HG02759 (cell line): ENCODE data around the gene MAP4K1.

ENCODE experiments used
- ATAC-seq: cut with Tn5 transposase; IDR thresholded peaks from one replicate; pipeline ENCODE4 v1.9.1; 2021; ENCODE audit warnings: mild to moderate bottlenecking, moderate library complexity; ENCODE audit not compliant: unreplicated experiment

MAP4K1 gene

DNA sequence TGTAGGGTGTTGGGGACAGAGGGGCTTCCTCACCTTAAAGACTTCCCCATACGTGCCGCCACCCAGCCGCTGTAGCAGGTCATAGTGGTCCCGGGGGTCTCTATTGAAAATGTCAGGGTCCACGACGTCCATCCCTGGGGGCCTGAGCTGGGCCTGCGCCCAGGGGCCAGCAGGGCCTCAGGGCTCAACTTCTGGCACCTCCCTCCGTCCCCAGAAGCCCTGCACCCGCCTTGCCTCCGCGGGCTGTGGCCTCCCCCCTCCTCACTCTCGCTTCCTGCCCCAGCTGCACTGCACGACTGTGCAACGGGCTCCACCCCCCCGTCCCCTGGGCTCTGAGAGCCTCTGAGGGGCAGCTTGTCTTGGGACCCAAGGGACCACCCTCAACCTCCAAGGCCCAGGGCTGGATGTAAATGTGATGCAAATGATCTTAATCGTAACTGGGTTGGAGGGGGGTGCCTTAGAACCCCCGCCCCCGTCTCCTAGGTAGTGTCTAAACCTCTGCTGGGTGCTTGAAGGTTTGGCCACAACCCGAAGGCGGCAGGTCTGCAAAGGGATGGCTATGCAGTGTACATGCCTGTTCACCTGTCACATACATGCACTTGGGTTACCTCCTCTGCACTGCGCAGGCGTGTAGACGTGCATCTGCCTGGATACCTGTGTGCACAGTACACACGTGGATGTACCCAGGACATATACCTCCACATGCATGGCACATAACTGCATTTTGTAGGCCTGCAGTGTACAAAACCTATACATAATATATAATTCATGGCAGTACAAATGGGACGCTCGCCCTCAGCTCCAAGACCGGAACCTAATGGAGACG, at the start of gene MAP4K1:
TSS of gene MAP4K1 (minus strand) at position 190 of the 826 bp plus-strand sequence. CDS start at position 132, 58 bp downstream.
- ATAC-seq, result peak; percentile 74

DNA sequence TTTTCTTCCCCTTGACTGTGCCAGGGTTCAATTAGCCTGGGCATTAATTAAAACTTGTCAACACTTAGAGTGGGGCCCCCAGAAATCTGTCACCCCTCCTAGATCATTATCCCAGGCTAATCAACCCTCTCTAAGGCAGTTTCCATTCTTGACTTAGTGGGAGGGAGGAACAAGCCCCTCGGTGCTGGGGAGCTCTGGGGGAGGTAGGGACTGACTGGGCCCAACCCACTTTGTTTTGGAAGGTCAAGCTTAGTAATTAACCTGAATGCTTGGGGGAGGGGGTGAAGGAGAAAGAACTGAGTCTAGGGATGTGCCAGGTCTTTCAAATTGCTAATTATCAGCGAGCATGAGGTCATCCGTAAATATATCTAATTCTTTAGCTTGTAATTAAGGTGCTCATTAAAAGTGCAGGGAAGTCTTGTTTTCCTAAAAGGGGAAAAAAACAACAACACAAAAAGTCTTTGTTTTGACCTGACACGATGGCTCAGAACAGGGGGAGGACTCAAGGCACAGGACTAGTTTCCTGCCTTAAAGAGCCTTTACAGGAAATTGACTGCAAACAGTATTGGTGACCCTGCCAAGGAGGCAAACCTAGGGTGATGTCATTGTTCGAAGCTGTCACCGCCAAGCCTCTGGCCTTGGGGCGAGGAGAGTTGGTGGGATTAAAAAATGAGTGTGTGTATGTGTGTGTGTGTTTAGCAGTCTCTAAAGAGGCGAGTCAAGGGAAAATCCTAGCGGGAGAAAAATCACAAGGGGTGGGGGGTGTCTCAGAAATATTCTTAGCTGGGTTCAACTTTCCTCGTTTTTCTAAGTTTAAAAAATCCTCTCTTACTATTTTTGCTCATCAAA, 49.1 kb upstream of the MAP4K1 start:
- ATAC-seq, result no peak

DNA sequence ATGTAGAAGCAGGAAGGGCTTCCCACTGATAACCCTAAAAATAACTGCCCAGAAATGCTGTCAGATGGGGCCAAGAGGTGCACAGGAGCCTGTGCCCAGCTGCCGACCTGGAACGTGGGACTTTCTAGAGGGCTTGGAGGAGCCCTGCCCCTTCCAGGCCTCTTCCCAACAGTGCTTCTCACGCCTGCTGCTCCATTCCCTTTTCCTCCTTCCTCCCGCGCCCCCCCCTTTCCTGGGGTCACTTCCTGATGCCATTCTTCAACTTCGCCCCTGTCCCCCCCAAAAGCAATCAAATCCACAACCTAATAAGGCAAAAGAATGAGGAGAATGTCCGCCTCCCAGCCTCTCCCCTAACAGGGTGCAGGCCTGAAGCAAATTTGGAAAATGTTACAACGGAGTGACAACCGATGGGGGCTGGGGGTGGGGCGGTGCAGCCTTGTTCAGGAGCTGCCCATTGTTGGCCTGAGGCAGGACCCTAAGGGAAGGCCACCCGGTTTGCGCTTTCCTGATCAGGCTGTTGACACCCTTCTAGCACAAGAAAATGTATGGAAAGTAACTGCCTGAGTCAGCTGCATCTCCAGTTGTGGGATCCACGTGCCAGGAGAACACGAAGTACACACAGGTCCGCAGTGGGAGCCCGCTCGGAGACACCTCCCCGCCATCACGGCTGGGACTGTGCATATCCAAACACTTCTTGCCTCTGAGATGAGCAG, 48.4 kb upstream of the MAP4K1 start:
- no peak for ATAC-seq

DNA sequence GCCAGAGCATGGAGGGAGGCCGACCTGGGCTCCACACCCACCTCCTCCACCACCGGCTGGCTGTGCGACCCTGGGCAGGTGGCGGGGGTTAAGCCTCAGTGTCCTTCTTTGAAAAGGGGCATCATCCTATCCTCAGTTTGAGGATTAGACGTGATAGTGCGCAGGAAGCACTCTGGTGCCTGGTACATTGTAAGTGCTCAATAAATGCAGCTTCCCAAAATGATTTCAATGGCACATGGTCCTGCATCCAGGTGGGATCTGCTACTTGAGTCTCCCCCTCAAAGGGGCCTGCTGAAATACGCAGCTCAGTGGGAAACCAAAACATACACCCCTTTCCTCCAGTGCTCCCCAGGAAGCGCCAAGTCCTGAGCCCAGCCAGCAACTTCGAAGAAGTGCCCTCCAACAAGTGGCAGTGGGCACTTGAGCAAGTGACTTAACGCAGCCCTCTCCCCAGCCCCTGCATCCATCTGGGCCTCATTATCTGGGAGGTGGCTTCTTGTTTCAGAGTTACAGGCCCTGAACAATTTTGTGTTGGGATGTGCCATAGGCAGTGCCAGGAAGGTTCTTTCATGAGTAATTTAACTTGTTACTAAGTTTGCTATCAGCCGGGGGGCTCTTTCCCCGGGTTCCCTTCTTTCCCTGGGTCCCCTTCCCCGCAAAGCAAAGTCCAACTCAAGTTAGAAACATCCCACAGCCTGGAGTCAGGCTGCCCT, 47.6 kb upstream of the MAP4K1 start:
- ATAC-seq, result no peak

DNA sequence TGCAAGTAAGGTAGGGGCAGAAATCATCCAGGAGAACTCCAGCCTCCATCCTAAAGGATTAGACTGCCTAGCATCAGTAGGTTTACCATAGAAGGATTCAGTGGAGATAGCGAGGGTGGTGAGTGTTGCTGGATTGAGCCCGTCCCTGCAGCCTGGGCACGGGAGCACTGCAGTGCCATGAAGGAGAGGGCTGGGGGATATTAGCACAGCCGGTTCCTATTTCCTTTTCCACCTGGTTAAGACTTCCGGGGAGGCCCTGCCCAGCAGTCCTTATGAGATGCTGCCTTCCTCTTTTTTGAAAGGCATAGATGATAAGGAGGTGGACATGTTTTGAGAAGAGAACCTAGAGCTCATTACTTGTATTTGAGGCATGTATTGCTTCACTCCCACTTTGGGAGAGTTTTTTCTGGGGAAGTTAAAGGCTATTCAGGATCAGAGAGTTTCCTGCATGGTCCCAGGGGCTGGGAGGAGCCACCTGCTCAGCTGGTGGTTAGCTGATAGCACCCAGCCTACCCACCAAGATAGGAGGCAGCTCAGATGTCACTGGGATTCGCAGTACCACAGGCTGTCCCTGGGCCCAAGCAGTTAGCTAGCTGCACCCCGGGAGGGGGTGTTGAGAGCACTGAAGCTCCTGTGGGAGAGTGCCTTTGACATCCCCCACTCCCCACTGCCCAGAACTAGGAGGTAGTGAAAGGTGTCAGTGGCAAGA, 46.9 kb upstream of the MAP4K1 start:
- no peak for ATAC-seq

DNA sequence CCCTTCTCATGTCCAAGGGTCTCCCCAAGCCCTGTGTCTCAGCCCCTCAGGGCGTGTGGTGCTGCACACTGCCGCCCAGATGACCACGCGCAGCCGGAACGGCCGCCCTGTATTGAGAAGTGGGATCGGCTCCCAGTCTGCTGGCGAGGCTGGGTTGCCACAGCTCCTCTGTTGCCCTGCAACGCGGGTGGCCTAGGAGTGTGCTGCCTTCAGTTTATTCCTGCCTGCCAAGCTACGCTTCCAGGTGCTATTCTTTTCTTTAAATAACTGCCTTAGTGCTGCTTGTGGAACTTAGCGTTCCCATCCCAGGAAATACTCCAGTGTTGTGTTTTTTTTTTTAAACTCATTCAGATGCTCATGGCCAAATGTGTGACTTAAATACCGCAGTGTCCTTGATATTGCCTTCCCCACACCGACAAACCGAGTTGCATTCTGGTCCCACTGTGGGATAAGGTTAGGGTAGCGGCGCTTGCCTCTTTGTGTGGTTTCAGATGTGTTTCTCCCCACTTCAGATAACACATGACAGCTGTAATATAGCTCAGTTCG, 46.3 kb upstream of the MAP4K1 start:
- ATAC-seq, result no peak

DNA sequence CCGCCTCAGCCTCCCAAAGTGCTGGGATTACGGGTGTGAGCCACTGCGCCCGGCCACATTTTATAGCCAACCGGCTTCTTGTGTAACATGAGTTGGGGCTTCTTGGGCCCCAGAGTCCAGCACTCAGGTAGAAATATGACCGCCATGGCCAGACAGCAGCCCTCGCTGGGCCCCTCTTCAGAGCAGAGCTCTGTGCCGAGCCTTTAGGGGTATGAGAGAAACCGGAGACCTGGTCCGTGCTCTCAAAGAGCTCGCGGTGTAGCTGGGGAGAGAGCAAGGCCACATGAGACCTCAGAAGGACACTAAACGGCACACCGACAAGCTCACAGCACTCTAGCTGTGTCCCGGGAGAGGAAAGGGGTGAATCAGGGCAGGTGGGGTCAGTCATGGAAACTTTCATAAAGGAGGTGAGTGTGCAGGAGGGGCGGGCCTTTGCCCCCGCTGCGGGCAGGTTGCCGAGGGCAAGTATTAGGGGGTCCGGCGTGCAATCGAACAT, 45.5 kb upstream of the MAP4K1 start:
- ATAC-seq, result no peak

DNA sequence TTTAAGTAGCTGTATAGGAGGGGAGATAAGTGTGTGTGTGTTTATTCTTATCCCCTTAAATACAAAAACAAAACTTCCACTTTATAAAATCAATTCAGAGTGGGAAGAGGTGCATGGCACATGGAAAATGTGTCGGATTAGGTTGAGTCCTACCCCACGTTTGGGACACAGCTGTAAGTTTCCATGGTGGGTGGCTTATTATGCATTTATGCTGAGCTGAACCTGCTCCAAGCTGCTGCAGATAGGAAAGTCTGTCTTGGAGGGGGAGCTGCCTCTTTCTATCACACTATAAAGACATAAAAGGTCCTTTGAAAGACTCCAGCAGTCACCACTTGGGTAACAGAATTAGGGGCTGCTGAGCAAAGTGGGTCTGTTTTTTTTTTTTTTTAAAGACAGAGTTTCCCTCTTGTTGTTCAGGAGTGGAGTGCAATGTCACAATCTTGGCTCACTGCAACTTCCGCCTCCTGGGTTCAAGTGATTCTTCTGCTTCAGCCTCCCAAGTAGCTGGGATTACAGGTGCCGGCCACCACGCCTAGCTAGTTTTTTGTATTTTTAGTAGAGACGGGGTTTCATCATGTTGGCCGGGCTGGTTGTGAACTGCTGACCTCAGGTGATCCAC, 44.9 kb upstream of the MAP4K1 start:
- ATAC-seq, result no peak

DNA sequence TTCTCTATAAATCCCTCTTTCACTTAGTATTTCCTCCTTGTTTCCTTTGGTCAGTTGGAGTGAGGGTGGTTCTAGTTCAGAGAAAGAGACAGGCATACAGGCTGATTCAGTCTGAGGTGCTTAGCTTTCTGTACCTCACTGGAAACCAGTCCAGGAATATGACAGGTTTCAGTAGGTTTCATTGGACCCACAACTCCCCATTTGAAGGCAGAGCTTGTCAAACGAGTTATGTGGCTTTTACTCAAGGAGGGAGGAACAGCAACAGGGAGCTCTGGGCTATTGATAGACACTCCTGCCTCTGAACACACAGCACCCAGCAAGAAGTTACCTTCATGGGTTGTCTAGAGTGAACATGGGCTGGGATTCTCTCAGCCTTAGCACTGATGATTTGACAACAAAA, 44.2 kb upstream of the MAP4K1 start:
- no peak for ATAC-seq

DNA sequence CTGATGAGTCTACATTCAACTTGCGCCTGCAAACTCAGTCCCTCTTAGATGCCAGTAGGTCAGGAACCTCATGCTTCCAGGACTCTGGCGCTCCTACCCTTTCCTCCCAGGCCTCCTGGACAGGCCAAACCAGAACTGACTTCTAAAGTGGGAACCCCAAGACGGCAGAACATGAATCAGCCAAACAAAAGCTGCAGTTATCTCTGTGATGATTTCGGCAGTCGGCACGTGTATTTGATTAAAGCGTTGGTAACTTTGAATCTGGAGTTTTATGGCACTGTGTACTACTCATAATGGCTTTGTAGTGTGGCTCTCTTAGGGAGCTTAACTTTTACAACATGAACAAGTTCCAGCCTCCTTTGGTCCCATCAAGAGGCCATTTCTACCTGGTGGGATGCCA, 43.4 kb upstream of the MAP4K1 start:
- ATAC-seq, result no peak

DNA sequence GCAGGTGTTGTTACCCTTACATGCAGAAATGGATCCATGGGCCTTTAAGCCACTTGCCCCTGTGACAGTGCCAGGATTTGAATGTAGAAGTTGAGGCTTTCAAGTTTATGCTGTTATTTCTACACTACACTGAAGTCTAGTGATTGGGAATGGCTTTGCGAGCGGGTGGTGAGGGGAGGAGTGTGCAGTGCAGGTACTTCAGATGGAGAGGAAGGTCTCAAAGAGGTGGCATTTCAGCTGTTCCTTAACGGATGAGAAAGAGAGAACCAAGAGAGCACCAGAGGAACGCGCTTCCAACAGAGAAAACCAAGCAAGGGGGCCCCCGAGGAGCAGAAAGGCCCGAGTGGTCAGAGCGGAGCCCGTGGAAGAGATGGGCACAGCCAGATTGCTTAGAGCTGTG, 43.0 kb upstream of the MAP4K1 start:
- ATAC-seq, result no peak

DNA sequence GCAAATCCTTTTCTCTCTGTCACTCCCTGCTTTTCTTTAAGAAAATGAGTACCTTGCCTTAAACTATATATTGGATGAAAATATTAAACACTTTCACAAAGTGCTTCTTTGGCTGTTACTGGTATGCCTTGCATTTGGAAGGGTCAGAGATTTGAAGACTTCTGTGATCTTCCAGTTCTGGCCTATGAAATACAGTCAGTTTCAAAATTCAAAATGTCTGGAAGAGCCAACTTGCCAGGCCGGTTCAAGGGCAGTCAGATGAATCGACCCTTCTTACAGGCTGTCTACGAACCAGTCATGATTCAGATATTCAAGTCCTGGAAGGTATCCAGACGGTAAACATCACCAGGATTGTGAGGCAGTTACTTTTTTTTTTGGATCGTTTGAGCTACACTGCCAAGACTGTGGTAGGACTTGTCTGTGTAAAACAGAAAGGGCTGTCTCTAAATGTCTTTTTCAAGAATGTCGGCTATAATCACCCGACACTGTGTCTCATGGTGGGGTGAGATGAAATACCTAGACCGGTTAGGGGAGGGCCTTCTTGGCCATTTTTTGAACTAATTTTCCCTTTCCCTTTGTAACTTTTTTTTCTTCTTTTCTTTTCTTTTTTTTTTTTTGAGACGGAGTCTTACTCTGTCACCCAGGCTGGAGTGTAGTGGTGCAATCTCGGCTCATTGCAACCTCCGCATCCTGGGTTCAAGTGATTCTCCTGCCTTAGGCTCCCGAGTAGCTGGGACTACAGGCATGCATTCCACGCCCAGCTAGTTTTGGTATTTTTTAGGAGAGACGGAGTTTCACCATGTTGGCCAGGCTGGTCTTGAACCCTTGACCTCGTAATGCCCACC, 40.9 kb upstream of the MAP4K1 start:
- ATAC-seq, result no peak

DNA sequence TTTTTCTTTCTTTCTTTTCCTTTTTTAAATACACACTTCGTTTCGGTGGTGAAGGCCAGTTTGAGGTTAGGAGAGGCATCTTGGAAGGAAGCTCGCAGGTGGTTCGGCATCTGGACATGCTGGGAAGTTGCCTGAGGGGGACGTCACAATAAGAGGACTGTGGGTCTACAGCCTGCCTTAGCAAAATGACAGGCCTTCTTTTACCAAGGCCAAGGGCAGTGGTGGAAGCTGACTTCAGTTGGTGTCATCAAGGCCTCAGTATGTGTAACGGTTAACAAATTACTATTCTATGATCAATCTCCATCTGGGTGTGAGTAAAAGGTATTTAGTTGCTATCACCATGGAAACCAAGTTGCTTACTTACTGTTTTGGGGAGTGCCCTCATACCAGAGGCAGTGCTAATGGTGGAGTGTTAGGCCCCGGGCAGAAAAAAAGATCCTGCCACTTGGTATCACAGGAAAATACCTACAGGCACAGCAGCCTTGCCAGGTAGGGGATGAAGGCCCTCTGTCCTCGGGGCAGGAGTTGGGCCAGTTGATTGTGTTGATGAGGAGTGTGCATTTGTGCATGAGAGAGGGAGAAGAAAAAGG, 40.0 kb upstream of the MAP4K1 start:
- no peak for ATAC-seq

DNA sequence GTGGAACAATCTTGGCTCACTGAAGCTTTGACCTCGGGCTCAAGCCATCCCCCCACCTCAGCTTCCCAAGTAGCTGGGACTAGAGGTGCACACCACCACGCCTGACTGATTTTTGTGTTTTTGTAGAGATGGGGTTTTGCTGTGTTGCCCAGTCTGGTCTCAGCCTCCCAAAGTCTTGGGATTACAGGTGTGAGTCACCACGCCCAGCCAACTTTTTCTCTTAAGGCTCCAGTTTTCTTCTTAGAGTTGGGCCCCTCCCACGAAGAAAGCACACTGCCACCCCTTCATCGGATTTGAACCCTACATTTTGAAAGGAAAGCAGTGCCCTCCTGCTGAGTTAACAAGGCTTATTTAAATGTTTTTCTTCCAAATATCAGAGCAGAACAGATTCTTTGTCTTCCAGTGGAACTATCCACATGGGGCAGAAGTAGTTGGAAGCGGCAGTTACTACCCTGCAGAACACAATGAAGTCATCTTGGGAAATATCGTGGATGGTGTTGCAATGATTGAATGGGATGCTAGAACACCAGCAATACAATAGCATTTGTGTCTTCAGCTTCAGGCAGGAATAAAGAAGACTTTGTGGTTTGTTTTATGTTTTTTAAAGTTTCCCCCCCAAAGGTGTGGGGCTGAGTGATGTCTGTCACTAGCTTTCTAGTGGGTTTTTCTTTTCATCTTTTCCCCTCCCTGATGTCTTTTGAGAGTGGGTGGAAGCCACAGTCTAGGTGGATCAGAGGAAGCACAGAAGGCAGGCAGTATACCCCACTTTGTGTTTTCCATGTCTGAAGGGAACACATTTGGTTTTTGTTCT, 38.6 kb upstream of the MAP4K1 start:
- no peak for ATAC-seq

DNA sequence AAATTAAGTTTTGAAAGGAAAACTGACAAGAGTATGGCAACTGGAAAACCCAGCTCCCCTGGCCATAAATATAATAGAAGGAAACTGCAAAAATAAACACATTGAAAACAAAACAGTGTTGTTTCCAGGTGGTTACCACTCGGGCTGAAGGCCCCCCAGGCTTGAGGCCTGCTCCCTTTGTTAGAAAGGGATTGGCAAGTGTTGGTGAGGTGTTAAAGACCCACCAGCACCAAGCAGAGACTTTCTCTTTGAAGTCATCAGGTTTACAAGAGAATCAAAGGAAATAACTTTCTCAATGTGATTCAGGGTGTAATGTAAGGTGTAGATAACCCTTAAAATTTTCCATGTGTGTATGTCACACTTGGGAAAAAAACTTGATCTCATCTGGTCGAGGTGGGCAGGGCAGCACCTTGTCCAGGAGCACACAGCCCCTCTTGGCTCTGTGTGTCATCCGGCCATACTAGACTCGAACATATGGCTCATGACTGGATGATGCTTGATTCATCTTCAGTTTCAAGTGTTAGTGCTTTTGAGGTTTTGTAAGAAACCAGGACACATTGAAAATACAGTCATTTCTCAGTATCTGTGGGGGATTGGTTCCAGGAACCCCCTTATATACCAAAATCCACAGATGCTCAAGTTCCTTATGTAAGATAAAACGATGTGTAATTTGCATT, 37.5 kb upstream of the MAP4K1 start:
- no peak for ATAC-seq

DNA sequence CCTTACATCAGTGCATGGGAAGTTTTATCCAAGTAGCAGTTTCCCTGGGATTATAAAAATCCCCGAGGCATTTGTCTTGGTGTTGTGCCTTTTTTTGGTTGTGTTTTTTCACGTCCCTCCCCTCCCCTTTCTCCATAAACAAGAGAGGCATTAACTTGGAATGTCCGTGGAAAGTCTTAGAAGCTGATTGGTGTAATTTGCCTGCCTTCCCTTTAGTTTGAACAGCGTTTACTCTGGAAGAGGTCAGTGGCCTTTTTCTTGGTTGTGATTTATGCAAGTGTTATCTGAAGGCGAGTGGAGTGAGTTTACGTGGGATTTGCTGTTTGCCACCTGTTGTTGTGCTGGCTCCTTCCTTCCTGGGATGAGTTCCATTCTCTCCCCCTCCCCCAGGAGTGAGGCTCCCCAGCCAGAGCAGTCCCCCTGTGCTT, 36.9 kb upstream of the MAP4K1 start:
- ATAC-seq, result no peak
